Activated gamma-delta T cell treated with anti-CD3 and anti-CD28 coated beads, Interleukin-2, amount 50 U/mL, for 16 hours (primary cell): Measurements from ENCODE around the gene KIF5C.

Experiments used
- DNase-seq: peaks from one replicate; pipeline ENCODE4 v3.0.0-alpha.2; 2020; ENCODE audit warnings: low read depth

KIF5C gene

GRCh38 chr2:148926291-148926961 is 51.4 kb downstream of the KIF5C start:
- peak; percentile 8 for DNase-seq

GRCh38 chr2:148926981-148927401 is 52.0 kb downstream of the KIF5C start:
- no peak for DNase-seq

GRCh38 chr2:148928395-148928794 is 53.4 kb downstream of the KIF5C start:
- DNase-seq, result no peak

GRCh38 chr2:148930046-148930775 is 55.2 kb downstream of the KIF5C start:
- DNase-seq, result no peak

- no peak for DNase-seq
Measured at GRCh38 chr2:148932536-148932935, 57.5 kb downstream of the KIF5C start.

- no peak for DNase-seq
Measured at GRCh38 chr2:148933456-148933855, 58.4 kb downstream of the KIF5C start.

- DNase-seq, result no peak
Measured at GRCh38 chr2:148935791-148936190, 60.8 kb downstream of the KIF5C start.

GRCh38 chr2:148936857-148937450 is 61.9 kb downstream of the KIF5C start:
- DNase-seq, result no peak

- DNase-seq, result no peak
Measured at GRCh38 chr2:148939271-148939670, 64.2 kb downstream of the KIF5C start.

- no peak for DNase-seq
Measured at GRCh38 chr2:148943097-148943496, 68.1 kb downstream of the KIF5C start.

- DNase-seq, result no peak
Measured at GRCh38 chr2:148944536-148944935, 69.5 kb downstream of the KIF5C start.

GRCh38 chr2:148947299-148947698 is 72.3 kb downstream of the KIF5C start:
- no peak for DNase-seq

GRCh38 chr2:148948868-148949267 is 73.8 kb downstream of the KIF5C start:
- no peak for DNase-seq

GRCh38 chr2:148949348-148949747 is 74.3 kb downstream of the KIF5C start:
- DNase-seq, result no peak

GRCh38 chr2:148952621-148953020 is 77.6 kb downstream of the KIF5C start:
- DNase-seq, result no peak

- no peak for DNase-seq
Measured at GRCh38 chr2:148953426-148953825, 78.4 kb downstream of the KIF5C start.

- DNase-seq, result no peak
Measured at GRCh38 chr2:148954536-148954935, 79.5 kb downstream of the KIF5C start.

GRCh38 chr2:148955798-148956197 is 80.8 kb downstream of the KIF5C start:
- DNase-seq, result no peak

GRCh38 chr2:148957023-148957422 is 82.0 kb downstream of the KIF5C start:
- no peak for DNase-seq

- DNase-seq, result no peak
Measured at GRCh38 chr2:148959745-148960144, 84.7 kb downstream of the KIF5C start.

- DNase-seq, result no peak
Measured at GRCh38 chr2:148960483-148960882, 85.5 kb downstream of the KIF5C start.

GRCh38 chr2:148963461-148963860 is 88.4 kb downstream of the KIF5C start:
- no peak for DNase-seq
